ENCODE results near the gene IFI44.

The IFI44 gene

DNA sequence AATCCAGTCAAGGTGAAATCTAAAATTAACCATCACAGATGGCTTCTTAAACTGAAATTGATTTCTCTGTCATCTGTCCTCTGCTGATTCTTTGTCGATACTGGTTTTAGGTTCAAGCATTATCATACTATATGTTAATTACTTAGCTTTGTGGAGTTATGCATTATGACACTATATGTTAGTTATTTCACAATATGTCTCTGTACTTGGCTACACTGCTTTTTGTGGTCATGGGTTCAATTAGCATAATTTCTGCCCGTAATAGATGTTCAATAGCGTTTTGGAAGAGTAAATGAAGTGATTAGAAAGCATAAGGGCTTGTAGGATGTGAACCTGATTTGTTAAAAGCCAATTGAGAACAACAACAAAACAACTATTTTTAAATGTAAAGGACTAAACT is 28.2 kb downstream of the IFI44 start:
- DNase-seq (ENCODE audit: low read depth), result no peak
- H3K4me3 ChIP-seq (ENCODE audit: low read depth, low read length), result no peak overlapping the region
- TF ChIP-seq POLR2A (IDR thresholded peaks at IDR 0.05; ENCODE audit: extremely low read depth, insufficient read length), result no peak
- TF ChIP-seq, protein P1, sequence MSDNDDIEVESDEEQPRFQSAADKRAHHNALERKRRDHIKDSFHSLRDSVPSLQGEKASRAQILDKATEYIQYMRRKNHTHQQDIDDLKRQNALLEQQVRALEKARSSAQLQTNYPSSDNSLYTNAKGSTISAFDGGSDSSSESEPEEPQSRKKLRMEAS (IDR thresholded peaks at IDR 0.05; ENCODE audit: low read depth, low read length), result no peak
- TF ChIP-seq, protein P2, sequence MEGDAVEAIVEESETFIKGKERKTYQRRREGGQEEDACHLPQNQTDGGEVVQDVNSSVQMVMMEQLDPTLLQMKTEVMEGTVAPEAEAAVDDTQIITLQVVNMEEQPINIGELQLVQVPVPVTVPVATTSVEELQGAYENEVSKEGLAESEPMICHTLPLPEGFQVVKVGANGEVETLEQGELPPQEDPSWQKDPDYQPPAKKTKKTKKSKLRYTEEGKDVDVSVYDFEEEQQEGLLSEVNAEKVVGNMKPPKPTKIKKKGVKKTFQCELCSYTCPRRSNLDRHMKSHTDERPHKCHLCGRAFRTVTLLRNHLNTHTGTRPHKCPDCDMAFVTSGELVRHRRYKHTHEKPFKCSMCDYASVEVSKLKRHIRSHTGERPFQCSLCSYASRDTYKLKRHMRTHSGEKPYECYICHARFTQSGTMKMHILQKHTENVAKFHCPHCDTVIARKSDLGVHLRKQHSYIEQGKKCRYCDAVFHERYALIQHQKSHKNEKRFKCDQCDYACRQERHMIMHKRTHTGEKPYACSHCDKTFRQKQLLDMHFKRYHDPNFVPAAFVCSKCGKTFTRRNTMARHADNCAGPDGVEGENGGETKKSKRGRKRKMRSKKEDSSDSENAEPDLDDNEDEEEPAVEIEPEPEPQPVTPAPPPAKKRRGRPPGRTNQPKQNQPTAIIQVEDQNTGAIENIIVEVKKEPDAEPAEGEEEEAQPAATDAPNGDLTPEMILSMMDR (IDR thresholded peaks at IDR 0.05; ENCODE audit: low read depth, low read length), result no peak
- TF ChIP-seq MYC (IDR thresholded peaks at IDR 0.05; ENCODE audit: low read depth, low read length), result no peak

DNA sequence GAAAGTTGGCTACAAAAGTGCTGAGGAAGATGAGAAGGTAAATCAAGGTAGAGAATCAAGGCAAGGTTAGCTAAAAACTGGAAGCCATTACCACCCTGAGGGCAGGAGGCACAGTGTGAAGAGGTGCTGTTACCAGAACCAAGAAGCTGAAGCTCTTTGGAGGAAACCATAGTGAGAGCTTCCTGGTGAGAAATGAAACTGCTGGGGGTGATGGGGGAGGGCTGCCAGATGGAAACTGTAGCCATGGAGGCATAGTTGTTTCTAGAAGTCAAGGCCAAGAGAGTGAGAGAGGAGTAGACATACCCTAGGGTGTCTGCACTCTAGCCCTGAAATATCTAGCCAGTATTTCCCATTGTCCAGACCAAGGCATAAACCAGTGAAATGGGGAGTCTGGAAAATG is 28.7 kb downstream of the IFI44 start:
- no peak for DNase-seq (ENCODE audit: low read depth)
- TF ChIP-seq, protein P2 (IDR thresholded peaks at IDR 0.05; ENCODE audit: low read depth, low read length), result no peak
- no peak for TF ChIP-seq POLR2A (IDR thresholded peaks at IDR 0.05; ENCODE audit: extremely low read depth, insufficient read length)
- TF ChIP-seq, protein P1 (IDR thresholded peaks at IDR 0.05; ENCODE audit: low read depth, low read length), result no peak
- TF ChIP-seq MYC (IDR thresholded peaks at IDR 0.05; ENCODE audit: low read depth, low read length), result no peak
- H3K4me3 ChIP-seq (ENCODE audit: low read depth, low read length), result no peak overlapping the region

DNA sequence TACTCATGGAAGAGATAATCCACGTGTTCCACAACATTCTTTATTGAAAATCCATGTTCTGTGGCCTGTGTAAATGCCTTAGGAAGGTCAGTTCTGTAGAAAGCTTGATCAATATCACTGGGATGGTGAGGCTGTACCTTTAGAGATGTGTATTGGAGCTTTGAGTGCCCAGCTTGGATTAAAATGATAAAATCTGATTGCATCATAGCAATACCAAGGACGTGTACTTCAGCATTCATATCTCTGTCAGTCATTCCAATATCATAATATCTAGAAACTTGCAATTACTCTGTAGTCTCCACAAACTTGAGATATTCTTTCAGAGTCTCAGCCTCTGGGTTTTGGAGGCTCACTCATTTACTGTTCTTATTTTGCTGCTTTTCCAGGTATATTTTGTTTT is 31.6 kb downstream of the IFI44 start:
- H3K4me3 ChIP-seq (ENCODE audit: low read depth, low read length), result no peak overlapping the region
- no peak for DNase-seq (ENCODE audit: low read depth)
- TF ChIP-seq POLR2A (IDR thresholded peaks at IDR 0.05; ENCODE audit: extremely low read depth, insufficient read length) (no peak), MYC (IDR thresholded peaks at IDR 0.05; ENCODE audit: low read depth, low read length) (no peak)
- TF ChIP-seq, protein P1 (IDR thresholded peaks at IDR 0.05; ENCODE audit: low read depth, low read length), result no peak
- TF ChIP-seq, protein P2 (IDR thresholded peaks at IDR 0.05; ENCODE audit: low read depth, low read length), result no peak

DNA sequence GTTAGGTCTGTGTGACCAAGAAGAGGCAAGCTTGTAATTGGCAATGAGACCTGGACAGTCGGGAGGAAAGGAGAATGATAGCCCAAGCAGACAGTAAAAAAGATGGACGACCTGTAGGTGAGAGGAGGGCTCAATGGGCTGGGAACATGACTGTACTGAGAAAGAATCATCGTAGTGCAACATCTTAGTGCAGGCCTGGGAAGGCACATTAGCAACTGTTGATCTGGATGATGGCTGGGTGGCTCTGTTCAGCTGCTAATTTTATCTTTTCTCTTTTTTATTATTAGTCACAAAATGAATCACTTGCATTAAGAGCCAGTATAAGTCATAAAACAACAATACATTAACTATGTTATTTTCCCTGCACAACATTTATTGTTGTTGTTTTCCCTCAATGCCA is 32.9 kb downstream of the IFI44 start:
- TF ChIP-seq, protein P1 (IDR thresholded peaks at IDR 0.05; ENCODE audit: low read depth, low read length), result no peak
- no peak for TF ChIP-seq MYC (IDR thresholded peaks at IDR 0.05; ENCODE audit: low read depth, low read length)
- TF ChIP-seq, protein P2 (IDR thresholded peaks at IDR 0.05; ENCODE audit: low read depth, low read length), result no peak
- no peak for TF ChIP-seq POLR2A (IDR thresholded peaks at IDR 0.05; ENCODE audit: extremely low read depth, insufficient read length)

DNA sequence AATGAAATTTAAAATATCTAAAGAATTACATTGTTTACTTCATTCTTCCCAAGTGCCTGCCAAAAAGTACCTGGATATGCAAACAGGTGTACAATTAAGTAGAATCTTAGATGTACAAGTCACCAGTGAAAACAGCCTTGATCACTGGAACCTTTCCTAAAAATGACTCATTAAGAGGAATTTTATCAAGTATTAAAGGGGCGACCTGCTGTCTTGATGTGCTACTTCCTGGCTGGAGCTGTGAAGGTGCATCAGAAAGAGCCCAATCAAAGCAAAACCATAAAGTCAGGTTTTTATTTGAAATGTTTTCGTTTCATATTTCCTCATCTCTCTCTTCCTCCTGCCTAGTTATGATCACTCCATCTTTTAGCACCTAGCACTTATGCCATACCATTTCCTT is 33.4 kb downstream of the IFI44 start:
- no peak for DNase-seq (ENCODE audit: low read depth)
- H3K4me3 ChIP-seq (ENCODE audit: low read depth, low read length), result no peak overlapping the region
- TF ChIP-seq MYC (IDR thresholded peaks at IDR 0.05; ENCODE audit: low read depth, low read length) (no peak), POLR2A (IDR thresholded peaks at IDR 0.05; ENCODE audit: extremely low read depth, insufficient read length) (no peak)
- TF ChIP-seq, protein P1 (IDR thresholded peaks at IDR 0.05; ENCODE audit: low read depth, low read length), result no peak
- TF ChIP-seq, protein P2 (IDR thresholded peaks at IDR 0.05; ENCODE audit: low read depth, low read length), result no peak

More for the DNA sequence above, 32.9 kb downstream of the IFI44 start:
- no peak for DNase-seq (ENCODE audit: low read depth)
- H3K4me3 ChIP-seq (ENCODE audit: low read depth, low read length), result no peak overlapping the region

DNA sequence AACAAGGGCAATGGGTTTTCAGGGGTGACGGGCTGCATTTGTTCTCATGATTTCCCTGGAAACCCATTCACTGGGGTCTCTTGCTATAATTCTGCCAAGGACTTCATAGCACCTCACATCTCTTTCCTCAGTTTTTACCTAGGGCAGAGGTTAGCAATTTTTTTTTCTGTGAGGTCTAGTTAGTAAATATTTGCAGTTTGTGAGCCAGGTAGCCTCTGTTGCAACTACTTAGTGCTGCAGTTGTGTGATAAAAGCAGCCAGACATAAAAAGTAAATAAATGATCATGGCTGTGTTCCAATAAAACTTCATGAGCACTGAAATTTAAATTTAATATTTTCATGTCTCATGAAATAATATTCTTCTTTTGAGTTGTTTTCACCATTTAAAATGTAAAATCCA is 37.7 kb downstream of the IFI44 start:
- H3K4me3 ChIP-seq (ENCODE audit: low read depth, low read length), result no peak overlapping the region
- TF ChIP-seq POLR2A (IDR thresholded peaks at IDR 0.05; ENCODE audit: extremely low read depth, insufficient read length), result no peak
- no peak for TF ChIP-seq MYC (IDR thresholded peaks at IDR 0.05; ENCODE audit: low read depth, low read length)
- TF ChIP-seq, protein P1 (IDR thresholded peaks at IDR 0.05; ENCODE audit: low read depth, low read length), result no peak
- TF ChIP-seq, protein P2 (IDR thresholded peaks at IDR 0.05; ENCODE audit: low read depth, low read length), result no peak
- no peak for DNase-seq (ENCODE audit: low read depth)

Data from NB4 (cell line).